Prostate gland (tissue), 2 donors: ENCODE data around the gene CFAP46.

Experiments used
- POLR2A ChIP-seq: fragments of 450-650 bp; IDR thresholded peaks from one replicate; pipeline ENCODE4 v1.6.1; 2016; ENCODE audit warnings: antibody characterized with exemption, mild to moderate bottlenecking
- TF ChIP-seq, protein P1 (sequence below), 4 experiments: fragments of 200-600 bp in 2 of 4; fragments of 450-650 bp in 2 of 4; sonication (generic) in 2 of 4; IDR thresholded peaks; 1 replicate in 3 of 4; 2 replicates in 1 of 4; pipeline ENCODE4 v1.5.1; 2016 to 2019; ENCODE audit warnings: antibody characterized with exemption in 4 of 4, mild to moderate bottlenecking in 2 of 4, moderate library complexity in 2 of 4

DNA sequence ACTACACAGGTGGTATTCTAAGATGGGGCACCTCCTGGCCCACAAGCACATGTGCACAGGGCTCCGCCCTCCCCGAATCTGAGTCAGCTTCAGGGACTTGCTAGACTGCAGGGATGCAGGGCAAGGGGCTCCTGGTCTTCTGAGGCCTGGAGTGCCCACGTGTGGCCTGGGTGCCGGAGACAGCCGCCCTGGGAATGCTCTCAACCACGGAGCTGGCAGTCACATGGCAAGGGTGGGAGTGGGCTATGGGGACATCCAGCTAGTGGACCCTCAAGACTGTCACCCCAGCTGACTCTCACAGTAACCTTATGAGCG lies 42.7 kb downstream of the CFAP46 start:
- TF ChIP-seq, protein P1, sequence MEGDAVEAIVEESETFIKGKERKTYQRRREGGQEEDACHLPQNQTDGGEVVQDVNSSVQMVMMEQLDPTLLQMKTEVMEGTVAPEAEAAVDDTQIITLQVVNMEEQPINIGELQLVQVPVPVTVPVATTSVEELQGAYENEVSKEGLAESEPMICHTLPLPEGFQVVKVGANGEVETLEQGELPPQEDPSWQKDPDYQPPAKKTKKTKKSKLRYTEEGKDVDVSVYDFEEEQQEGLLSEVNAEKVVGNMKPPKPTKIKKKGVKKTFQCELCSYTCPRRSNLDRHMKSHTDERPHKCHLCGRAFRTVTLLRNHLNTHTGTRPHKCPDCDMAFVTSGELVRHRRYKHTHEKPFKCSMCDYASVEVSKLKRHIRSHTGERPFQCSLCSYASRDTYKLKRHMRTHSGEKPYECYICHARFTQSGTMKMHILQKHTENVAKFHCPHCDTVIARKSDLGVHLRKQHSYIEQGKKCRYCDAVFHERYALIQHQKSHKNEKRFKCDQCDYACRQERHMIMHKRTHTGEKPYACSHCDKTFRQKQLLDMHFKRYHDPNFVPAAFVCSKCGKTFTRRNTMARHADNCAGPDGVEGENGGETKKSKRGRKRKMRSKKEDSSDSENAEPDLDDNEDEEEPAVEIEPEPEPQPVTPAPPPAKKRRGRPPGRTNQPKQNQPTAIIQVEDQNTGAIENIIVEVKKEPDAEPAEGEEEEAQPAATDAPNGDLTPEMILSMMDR (IDR thresholded peaks at IDR 0.05), result no peak
- no peak for TF ChIP-seq POLR2A
